Measurements from ENCODE around the gene PPP1CA.

Gene PPP1CA

GRCh38 chr11:67349036-67349435, 52.6 kb downstream of the PPP1CA start:
- DNase-seq: no peak
